SKM-1 treated with dmso at 0.1 percent for 144 hours (cell line): ENCODE results near the gene DOCK9.

Experiments used
- DNase-seq: peaks from one replicate; lab custom pipeline; 2025; ENCODE audit not compliant: unreplicated experiment; lab: John Stamatoyannopoulos, UW

DOCK9 gene

DNA sequence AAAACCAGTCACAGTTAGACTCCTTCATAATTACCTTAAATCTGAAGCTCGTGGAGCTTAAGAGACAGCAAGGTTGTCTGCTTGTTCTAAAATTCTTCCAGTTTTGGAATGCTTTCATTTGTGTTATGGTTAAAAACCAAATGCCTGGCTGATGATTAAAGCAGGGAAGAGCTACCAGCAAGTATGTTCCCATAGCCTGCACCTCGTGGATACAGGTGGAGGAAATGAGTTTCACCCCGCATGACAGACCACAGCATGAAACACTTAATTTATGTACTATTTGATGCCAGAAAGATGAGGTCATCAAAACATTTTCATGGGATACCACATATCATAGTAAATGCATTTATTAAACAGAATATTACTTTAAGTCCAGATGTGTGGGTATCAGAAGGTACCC, 416 bp upstream of the DOCK9 start:
- DNase-seq, result no peak

DNA sequence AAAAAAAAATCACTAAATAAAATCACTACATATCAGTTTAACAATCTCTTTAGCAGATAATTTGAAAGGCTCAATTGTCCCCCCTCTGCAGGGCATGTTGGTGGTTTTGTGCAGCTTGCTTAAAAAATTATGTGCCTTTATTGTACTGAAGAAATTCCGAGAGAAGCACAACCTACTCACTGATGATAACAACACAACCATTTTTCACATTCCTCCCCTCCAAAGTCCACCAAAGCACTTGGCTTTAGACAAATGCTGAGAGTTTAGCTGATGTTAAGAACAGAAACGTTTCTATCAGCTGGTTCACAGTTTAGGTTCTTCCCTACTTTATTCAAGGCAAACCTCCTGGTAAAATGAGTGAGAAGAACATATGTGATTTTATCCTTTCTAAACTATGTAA, 923 bp downstream of the DOCK9 start:
- no peak for DNase-seq

GRCh38 chr13:98976338-98976737, 1.5 kb downstream of the DOCK9 start:
- peak; percentile 26 for DNase-seq

DNA sequence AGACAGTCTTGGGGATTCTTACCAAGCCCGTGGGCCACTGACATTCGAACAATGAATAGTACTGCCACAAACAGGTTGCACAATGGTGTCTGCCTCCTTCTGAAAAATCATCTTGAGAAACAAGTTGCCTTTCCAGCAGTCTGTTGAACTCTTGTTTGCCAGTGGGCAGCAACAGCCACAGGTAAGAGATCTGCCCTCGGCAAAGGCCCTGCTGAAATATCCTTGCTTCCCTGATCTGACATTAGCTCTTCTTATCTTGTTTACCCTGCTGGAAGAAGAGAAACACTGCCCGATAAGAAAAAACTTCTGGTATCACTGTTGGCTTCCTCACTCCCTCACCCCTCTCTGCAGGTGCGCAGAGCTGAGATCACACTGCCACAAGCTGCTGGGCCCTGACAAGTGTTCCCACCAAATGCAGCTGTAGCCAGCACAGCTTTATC, 2.0 kb downstream of the DOCK9 start:
- peak; percentile 5 for DNase-seq

GRCh38 chr13:98974053-98974452, 3.8 kb downstream of the DOCK9 start:
- peak; percentile 26 for DNase-seq

- DNase-seq, result no peak
Measured at GRCh38 chr13:98972627-98973026, 5.2 kb downstream of the DOCK9 start.

- DNase-seq, result no peak
Measured at GRCh38 chr13:98972059-98972458, 5.8 kb downstream of the DOCK9 start.

DNA sequence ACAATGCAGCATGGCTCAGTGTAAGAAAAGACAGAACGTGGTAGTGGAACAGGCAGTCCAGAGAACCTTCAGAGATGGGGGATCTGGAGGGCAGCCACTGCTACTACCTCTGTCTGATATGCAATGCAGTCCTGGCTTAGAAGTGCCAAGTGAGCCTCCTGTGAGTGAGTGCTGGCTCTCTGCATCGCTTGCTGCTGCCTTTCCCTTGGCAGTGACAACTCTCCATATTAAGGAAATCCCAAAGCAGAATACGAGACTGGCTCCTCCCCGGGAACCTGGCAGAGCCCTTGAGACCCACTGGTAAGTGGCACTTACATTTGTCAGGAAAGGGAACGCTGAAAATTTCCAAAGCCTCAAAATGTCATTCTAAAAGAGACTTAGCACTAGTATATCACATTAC, 7.5 kb downstream of the DOCK9 start:
- DNase-seq, result no peak

DNA sequence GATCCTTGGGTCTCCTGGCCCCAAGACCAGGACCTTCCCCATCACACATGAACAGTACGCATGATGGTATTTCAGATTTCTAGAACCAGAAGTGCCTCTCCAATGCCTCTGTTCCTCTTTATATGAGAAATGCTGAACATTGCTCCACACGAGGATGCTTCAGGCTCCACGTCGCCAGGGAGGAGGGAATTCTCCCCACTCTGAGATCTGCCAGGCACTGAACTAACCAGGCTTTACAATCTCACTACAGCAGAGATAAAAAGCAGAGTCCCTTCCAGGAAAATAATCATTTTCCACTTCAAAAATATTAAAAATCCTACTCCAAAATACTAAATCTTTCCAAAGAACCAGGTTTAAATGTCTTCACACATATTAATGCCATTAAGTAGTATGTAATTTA, 10.4 kb downstream of the DOCK9 start:
- no peak for DNase-seq

- no peak for DNase-seq
Measured at GRCh38 chr13:98966019-98966418, 11.8 kb downstream of the DOCK9 start.

DNA sequence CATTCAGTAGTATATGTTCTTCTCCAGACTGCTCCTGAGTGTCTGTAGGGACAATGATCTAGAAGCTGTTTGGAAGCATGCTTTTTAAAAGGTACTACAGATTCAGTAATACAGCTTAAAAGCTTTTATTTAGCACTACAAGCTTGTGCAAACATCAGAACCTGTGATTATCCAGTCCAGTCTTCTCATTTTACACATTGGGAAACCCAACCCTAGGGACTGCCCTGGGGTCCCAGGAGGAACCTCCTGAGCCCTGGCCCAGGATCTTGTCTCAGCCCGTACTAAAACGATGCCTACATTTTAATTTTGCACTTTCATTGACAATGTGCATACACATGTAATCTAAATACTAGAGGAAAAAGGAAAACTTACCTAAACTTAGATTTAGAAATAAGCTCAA, 12.5 kb downstream of the DOCK9 start:
- DNase-seq, result no peak

GRCh38 chr13:98963917-98964316, 13.9 kb downstream of the DOCK9 start:
- DNase-seq, result no peak

- DNase-seq, result no peak
Measured at GRCh38 chr13:98962901-98963590, 14.8 kb downstream of the DOCK9 start.

DNA sequence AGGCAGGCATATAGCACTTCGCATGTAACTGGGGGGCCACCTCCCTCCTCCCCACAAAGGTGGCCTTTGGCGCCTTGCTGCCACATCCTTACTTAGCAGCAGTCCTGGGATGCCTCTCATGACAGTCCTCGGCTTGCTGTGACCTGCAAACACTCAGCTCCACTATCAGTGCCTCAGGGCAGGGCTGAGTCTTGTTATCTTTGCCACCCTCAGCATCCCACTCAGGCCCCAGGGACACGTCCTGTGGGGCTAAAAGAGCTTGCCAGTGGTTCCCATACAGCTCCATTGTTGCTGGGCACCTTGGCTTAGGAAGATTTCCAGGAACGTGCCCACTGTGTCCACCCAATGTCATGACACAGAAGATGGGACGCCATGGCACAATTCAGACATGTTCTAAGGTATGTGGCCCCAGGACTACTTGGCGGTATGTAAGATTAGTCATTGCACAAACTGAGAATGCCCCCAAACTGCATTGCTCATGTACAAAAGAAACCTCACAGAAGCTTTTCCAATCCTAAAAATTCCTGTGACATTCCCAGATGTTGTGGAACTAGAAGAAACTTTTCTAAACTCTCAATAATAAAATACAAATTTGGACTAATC, 16.3 kb downstream of the DOCK9 start:
- DNase-seq, result no peak

DNA sequence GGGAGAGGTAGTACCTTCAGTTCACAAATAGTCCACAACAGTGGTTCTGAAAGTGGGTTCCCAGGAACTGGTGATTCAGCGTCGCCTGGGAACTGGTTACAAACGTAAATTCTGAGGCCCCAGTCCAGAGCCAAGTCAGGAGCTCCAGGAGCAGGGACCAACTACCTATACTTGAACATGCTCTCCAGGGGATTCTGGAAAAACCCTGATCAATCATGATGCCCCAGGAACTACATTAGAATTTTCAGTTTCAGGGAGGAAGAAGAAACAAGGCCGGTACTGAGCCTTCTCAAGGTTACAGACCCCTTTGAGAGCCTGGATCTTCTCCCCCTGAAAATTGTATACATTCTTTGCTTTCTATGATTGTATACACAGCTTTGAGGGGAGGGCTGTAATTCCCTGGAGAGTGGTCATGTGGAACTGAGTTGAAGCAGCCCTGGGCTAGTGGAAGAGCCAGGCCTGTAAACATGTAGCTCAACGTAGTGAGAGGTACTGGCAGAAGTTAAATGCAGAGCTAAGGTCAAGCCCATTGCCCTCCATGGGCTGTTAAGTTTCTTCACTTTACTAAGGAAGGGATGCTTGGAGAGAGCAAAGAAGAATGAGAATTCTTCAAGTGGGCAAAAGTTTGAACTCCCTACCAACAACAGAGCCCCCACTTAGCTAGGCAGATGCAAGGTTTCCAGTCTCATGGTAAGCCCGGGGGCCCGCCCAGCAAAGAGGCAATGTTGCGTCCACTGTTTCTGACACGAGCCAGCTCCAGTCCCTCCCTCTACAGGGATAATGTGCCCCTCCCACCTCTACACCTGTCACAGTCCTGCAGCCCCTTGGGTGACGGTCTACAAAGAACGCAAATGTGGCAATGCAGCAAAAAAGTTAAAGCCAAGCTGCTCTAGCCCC, 17.0 kb downstream of the DOCK9 start:
- DNase-seq, result no peak

DNA sequence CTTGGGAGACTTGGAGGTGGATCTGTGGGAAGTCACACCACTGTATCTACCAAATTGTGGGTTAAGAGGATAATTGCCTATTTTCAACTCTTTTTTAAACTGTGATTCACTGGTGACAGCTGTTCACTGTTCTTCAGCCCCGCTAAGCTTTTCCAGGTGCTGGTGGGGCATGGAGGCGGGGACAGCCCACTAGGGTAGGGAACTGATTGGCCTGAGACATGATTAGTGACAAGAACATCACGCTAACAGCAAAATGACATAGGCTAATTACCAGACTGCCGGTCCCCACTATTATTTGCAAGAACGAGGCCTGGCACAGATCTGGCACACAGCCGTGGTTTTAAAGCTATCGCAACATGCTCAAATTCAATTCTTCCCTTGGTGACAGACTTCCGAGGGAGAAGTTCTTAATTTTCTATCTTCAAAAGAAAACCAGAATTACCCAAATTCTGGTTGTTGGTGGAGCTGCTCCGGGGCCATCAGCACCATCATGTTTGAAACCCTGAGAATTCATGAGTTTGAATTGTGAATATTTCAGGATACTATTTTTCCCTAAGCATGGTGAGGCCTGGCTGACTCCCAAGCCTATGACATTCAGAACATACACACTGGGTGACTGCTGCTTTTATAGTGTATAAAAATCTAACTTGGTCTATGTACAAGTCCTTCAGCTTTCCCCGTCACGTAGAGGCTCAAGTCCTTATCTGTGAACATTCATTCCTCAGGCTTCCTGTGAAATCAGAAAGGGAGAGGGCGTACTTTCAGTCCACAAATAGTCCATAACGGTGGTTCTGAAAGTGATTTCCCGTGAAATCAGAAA, 17.9 kb downstream of the DOCK9 start:
- no peak for DNase-seq

GRCh38 chr13:98959291-98959690, 18.6 kb downstream of the DOCK9 start:
- DNase-seq, result no peak

GRCh38 chr13:98958443-98958794, 19.4 kb downstream of the DOCK9 start:
- DNase-seq, result no peak

GRCh38 chr13:98957731-98958442, 20.0 kb downstream of the DOCK9 start:
- DNase-seq, result no peak

GRCh38 chr13:98955336-98955735, 22.5 kb downstream of the DOCK9 start:
- DNase-seq, result no peak

DNA sequence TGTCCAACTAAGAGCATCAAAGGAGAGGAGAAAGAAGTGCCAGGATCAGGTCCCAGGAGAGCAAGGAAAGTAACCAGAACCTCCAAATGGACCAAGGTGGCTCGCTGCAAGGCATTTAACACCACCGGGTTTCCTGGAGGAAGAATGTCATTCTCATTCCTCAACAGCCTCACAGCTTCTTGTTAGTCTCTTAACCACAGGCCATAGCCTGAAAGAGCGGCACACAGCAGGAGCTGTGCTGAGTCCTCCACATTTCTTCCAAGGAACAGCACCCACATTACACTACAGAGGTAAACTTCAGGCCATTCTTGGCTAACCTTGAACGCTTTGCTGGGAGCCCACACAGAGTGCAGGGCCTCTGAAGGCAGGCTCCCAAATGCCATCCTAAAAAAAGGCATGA, 23.6 kb downstream of the DOCK9 start:
- DNase-seq, result no peak
